Keratinocyte (primary cell): ENCODE data around the gene SLC15A4.

ENCODE experiments used
- EZH2 ChIP-seq: IDR thresholded peaks from one replicate; pipeline ENCODE4 v1.6.1; 2012; ENCODE audit warnings: inconsistent platforms, mild to moderate bottlenecking, low read length, moderate library complexity
- TF ChIP-seq, protein P1 (sequence below), 3 experiments: IDR thresholded peaks in 1 of 3; conservative IDR thresholded peaks in 1 of 3; optimal IDR thresholded peaks in 1 of 3; 2 replicates in 2 of 3; 3 replicates in 1 of 3; pipeline versions ENCODE3 to v1.5.1; 2011; ENCODE audit warnings: low read length in 3 of 3, mild to moderate bottlenecking in 3 of 3, moderate library complexity in 2 of 3, control low read depth in 1 of 3, inconsistent platforms in 1 of 3; ENCODE audit not compliant: insufficient read depth in 2 of 3; ENCODE audit errors: extremely low read depth in 1 of 3

DNA sequence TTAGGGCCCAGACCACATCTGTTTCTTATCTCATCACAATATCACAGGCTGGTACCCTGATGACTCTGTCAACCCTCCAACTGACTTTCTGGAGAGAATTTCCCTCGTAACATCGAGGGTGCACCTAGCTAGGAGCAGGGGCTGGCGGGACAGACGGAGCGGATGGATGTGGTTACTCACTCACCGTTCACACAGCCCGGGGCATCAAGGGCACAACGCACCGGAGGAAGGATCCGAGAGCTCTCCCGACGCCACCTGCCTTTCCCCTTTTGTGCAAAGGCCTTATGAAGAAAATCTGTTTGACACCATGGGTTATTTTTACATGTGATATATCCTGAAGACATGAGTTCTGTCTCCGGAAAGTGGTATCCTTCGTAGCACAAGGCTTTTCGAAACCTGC lies 31.4 kb downstream of the SLC15A4 start:
- no peak for TF ChIP-seq EZH2
- TF ChIP-seq, protein P1, sequence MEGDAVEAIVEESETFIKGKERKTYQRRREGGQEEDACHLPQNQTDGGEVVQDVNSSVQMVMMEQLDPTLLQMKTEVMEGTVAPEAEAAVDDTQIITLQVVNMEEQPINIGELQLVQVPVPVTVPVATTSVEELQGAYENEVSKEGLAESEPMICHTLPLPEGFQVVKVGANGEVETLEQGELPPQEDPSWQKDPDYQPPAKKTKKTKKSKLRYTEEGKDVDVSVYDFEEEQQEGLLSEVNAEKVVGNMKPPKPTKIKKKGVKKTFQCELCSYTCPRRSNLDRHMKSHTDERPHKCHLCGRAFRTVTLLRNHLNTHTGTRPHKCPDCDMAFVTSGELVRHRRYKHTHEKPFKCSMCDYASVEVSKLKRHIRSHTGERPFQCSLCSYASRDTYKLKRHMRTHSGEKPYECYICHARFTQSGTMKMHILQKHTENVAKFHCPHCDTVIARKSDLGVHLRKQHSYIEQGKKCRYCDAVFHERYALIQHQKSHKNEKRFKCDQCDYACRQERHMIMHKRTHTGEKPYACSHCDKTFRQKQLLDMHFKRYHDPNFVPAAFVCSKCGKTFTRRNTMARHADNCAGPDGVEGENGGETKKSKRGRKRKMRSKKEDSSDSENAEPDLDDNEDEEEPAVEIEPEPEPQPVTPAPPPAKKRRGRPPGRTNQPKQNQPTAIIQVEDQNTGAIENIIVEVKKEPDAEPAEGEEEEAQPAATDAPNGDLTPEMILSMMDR (optimal IDR thresholded peaks at IDR 0.05 in 1 of 3, IDR thresholded peaks at IDR 0.05 in 1 of 3, conservative IDR thresholded peaks at IDR 0.05 in 1 of 3; ENCODE audit: extremely low read depth in 1 of 3, insufficient read depth in 2 of 3, low read length in 3 of 3), result no peak
